ENCODE results near the gene MRPL10.

MRPL10 gene

DNA sequence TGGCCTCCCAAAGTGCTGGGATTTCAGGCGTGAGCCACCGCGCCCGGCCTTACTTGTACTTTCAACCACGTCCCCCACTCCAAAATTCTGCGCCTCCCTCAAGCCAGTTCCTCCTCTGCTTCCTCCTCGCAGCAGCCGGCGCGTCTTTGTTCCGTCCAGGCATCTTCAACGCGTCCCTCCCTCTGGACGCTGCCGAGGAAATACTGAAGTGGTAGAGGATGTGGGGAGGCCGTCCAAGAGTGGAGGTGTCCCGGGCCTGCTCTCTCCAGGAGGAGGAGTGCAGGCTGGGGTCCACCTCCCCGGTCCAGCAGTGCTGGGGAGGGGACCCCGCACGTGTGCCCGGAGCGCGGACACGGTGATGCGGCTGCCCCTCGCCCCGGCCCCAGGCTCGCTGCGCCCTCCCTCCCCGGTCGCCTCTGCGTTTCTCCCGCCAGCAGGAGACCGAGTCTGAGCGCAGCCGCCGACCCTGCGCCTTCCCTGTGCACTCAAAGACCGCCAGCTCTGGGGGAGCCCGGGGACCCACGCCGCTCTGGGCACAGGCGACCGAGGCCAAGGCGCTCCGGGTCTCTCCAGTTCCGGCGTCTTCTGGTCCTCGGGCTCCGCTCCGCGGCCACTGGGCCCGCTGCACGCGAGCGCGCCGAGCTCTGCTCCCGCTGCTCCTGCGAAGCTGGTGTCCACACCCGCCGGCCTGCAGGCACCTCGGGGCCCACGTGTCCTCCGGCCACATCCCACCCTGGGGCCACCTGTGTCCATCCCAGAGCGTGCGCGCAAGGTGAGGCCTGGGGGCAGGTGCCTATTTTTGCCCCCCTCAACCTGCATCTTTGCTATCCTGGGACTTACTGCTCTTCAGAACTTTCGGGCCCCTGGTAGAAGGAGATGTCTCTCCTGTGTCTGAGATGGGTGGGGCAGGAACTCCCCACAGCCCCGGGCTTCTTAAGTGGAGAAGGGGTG, 41.5 kb downstream of the MRPL10 start (continued):
- TF ChIP-seq ZBTB7A (tag by site-specific recombination; IDR thresholded peaks at IDR 0.05; ENCODE audit: low read depth) = 0 out of 2 replicates have a peak, but pooled peaks have one; percentile 16
- no peak for TF ChIP-seq OVOL3 (tag by site-specific recombination; IDR thresholded peaks at IDR 0.05)
- no peak for TF ChIP-seq MYNN (tag by site-specific recombination; IDR thresholded peaks at IDR 0.05; ENCODE audit: borderline replicate concordance)
- TF ChIP-seq, protein P1, sequence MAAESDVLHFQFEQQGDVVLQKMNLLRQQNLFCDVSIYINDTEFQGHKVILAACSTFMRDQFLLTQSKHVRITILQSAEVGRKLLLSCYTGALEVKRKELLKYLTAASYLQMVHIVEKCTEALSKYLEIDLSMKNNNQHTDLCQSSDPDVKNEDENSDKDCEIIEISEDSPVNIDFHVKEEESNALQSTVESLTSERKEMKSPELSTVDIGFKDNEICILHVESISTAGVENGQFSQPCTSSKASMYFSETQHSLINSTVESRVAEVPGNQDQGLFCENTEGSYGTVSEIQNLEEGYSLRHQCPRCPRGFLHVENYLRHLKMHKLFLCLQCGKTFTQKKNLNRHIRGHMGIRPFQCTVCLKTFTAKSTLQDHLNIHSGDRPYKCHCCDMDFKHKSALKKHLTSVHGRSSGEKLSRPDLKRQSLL (tag by site-specific recombination; IDR thresholded peaks at IDR 0.05) = 0 out of 2 replicates have a peak, but pooled peaks have one; percentile 31
- TF ChIP-seq ZNF677 (tag by site-specific recombination; IDR thresholded peaks at IDR 0.05) = no peak
- no peak for TF ChIP-seq ZNF214 (tag by site-specific recombination; IDR thresholded peaks at IDR 0.05; ENCODE audit: borderline replicate concordance)
- TF ChIP-seq ZNF558 (tag by site-specific recombination; IDR thresholded peaks at IDR 0.05) = no peak
- TF ChIP-seq SP2 (tag by site-specific recombination; IDR thresholded peaks at IDR 0.05) = peak; percentile 21; the same call in 1 of the 2 replicates
- no peak for TF ChIP-seq ZNF433 (tag by site-specific recombination; IDR thresholded peaks at IDR 0.05; ENCODE audit: low read depth)
- no peak for TF ChIP-seq ZBTB1 (tag by site-specific recombination; IDR thresholded peaks at IDR 0.05)
- TF ChIP-seq ZSCAN30 (tag by site-specific recombination; IDR thresholded peaks at IDR 0.05) = 0 out of 2 replicates have a peak, but pooled peaks have one; percentile 34
- TF ChIP-seq ZNF16 (tag by site-specific recombination; IDR thresholded peaks at IDR 0.05; ENCODE audit: low read depth) = no peak
- no peak for TF ChIP-seq ZNF521 (tag by site-specific recombination; IDR thresholded peaks at IDR 0.05)
- TF ChIP-seq YY1 (tag by site-specific recombination; IDR thresholded peaks at IDR 0.05) = no peak
- TF ChIP-seq, protein P2, sequence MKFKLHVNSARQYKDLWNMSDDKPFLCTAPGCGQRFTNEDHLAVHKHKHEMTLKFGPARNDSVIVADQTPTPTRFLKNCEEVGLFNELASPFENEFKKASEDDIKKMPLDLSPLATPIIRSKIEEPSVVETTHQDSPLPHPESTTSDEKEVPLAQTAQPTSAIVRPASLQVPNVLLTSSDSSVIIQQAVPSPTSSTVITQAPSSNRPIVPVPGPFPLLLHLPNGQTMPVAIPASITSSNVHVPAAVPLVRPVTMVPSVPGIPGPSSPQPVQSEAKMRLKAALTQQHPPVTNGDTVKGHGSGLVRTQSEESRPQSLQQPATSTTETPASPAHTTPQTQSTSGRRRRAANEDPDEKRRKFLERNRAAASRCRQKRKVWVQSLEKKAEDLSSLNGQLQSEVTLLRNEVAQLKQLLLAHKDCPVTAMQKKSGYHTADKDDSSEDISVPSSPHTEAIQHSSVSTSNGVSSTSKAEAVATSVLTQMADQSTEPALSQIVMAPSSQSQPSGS (tag by site-specific recombination; IDR thresholded peaks at IDR 0.05; ENCODE audit: low read depth) = no peak
- TF ChIP-seq, protein P3, sequence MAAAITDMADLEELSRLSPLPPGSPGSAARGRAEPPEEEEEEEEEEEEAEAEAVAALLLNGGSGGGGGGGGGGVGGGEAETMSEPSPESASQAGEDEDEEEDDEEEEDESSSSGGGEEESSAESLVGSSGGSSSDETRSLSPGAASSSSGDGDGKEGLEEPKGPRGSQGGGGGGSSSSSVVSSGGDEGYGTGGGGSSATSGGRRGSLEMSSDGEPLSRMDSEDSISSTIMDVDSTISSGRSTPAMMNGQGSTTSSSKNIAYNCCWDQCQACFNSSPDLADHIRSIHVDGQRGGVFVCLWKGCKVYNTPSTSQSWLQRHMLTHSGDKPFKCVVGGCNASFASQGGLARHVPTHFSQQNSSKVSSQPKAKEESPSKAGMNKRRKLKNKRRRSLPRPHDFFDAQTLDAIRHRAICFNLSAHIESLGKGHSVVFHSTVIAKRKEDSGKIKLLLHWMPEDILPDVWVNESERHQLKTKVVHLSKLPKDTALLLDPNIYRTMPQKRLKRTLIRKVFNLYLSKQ (tag by site-specific recombination; IDR thresholded peaks at IDR 0.05; ENCODE audit: borderline replicate concordance) = no peak
- TF ChIP-seq, protein P4, sequence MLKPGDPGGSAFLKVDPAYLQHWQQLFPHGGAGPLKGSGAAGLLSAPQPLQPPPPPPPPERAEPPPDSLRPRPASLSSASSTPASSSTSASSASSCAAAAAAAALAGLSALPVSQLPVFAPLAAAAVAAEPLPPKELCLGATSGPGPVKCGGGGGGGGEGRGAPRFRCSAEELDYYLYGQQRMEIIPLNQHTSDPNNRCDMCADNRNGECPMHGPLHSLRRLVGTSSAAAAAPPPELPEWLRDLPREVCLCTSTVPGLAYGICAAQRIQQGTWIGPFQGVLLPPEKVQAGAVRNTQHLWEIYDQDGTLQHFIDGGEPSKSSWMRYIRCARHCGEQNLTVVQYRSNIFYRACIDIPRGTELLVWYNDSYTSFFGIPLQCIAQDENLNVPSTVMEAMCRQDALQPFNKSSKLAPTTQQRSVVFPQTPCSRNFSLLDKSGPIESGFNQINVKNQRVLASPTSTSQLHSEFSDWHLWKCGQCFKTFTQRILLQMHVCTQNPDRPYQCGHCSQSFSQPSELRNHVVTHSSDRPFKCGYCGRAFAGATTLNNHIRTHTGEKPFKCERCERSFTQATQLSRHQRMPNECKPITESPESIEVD (tag by site-specific recombination; IDR thresholded peaks at IDR 0.05) = no peak
- no peak for TF ChIP-seq GFI1B (tag by site-specific recombination; IDR thresholded peaks at IDR 0.05)
- no peak for TF ChIP-seq ZNF202 (tag by site-specific recombination; IDR thresholded peaks at IDR 0.05; ENCODE audit: borderline replicate concordance)
- TF ChIP-seq ZNF621 (tag by site-specific recombination; IDR thresholded peaks at IDR 0.05) = no peak
- peak; percentile 41; the same call in 1 of the 2 replicates for TF ChIP-seq SCRT2 (tag by site-specific recombination; IDR thresholded peaks at IDR 0.05)
- 0 out of 2 replicates have a peak, but pooled peaks have one; percentile 11 for TF ChIP-seq SP7 (tag by site-specific recombination; IDR thresholded peaks at IDR 0.05)
- TF ChIP-seq ZBTB21 (tag by site-specific recombination; IDR thresholded peaks at IDR 0.05) = 0 out of 2 replicates have a peak, but pooled peaks have one; percentile 11
- TF ChIP-seq KLF1 (tag by site-specific recombination; IDR thresholded peaks at IDR 0.05) = peak; percentile 54; the same call in 1 of the 2 replicates
- TF ChIP-seq ZNF629 (tag by site-specific recombination; IDR thresholded peaks at IDR 0.05) = no peak
- TF ChIP-seq, protein P5, sequence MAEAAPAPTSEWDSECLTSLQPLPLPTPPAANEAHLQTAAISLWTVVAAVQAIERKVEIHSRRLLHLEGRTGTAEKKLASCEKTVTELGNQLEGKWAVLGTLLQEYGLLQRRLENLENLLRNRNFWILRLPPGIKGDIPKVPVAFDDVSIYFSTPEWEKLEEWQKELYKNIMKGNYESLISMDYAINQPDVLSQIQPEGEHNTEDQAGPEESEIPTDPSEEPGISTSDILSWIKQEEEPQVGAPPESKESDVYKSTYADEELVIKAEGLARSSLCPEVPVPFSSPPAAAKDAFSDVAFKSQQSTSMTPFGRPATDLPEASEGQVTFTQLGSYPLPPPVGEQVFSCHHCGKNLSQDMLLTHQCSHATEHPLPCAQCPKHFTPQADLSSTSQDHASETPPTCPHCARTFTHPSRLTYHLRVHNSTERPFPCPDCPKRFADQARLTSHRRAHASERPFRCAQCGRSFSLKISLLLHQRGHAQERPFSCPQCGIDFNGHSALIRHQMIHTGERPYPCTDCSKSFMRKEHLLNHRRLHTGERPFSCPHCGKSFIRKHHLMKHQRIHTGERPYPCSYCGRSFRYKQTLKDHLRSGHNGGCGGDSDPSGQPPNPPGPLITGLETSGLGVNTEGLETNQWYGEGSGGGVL (tag by site-specific recombination; IDR thresholded peaks at IDR 0.05) = 0 out of 2 replicates have a peak, but pooled peaks have one; percentile 23
- TF ChIP-seq ZFHX2 (tag by site-specific recombination; conservative IDR thresholded peaks at IDR 0.05) = no peak
- TF ChIP-seq ZNF350 (tag by site-specific recombination; IDR thresholded peaks at IDR 0.05) = no peak
- TF ChIP-seq, protein P6, sequence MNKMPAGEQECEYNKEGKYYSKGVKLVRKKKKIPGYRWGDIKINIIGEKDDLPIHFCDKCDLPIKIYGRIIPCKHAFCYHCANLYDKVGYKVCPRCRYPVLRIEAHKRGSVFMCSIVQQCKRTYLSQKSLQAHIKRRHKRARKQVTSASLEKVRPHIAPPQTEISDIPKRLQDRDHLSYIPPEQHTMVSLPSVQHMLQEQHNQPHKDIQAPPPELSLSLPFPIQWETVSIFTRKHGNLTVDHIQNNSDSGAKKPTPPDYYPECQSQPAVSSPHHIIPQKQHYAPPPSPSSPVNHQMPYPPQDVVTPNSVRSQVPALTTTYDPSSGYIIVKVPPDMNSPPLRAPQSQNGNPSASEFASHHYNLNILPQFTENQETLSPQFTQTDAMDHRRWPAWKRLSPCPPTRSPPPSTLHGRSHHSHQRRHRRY (tag by site-specific recombination; IDR thresholded peaks at IDR 0.05) = no peak
- peak; percentile 59; the same call in 1 of the 2 replicates for TF ChIP-seq ZNF660 (tag by site-specific recombination; IDR thresholded peaks at IDR 0.05)
- no peak for TF ChIP-seq ZNF311 (tag by site-specific recombination; IDR thresholded peaks at IDR 0.05; ENCODE audit: borderline replicate concordance)

Data from HEK293 (cell line).